ENCODE results near the gene LRRC23. TPM values are rescaled to one million over a fixed set of nuclear protein-coding genes. Genes with fewer than 3 reads are reported as not detected.

LRRC23 gene
- polyA plus RNA-seq, 2 of the 4 experiments (the other 2 are of a cell fraction) = 19.1 to 33.3 TPM

GRCh38 chr12:6914246-6914946 lies 9.8 kb downstream of the LRRC23 start, which contains the start of gene ENO2:
Gene ENO2 (plus strand): TSS chr12:6914580. CDS start chr12:6915833, 1,253 bp downstream.
- ChIA-PET CTCF (interaction anchor here (0.5 to 22.2 kb wide), 4 partner anchors 11 to 747 kb away, joined by 3 to 232 read pairs (median 47); partner anchors contain the start of genes ATN1, SPSB2 and TPI1), POLR2A (interaction anchor here (1.0 to 1.4 kb wide), 5 partner anchors 9 to 42 kb away, joined by 3 to 16 read pairs (median 6); partner anchors contain the start of genes C12orf57, RNU7-1 and SPSB2)
- Histone ChIP-seq H3K9me3 (no peaks in the 10 kb centered on the region), H3K4me1 (peaks cover 17% of the 10 kb centered on the region), H3K27ac (peak within 1 kb of the TSS; percentile 74 to 93), H3K4me2 (peak within 1 kb of the TSS; percentile 94), H3K4me3 (peak within 1 kb of the TSS; percentile 63)
- TF ChIP-seq FOSL2 (IDR thresholded peaks at IDR 0.05) (no peak), FOSL2 (CRISPR knock-in tag; IDR thresholded peaks at IDR 0.05) (peak; percentile 69), POLR2A (IDR thresholded peaks at IDR 0.05; ENCODE audit: low read length) (peak; percentile 39; the same call in 1 of the 2 replicates), HOXB5 (CRISPR knock-in tag; IDR thresholded peaks at IDR 0.05) (no peak), PHF8 (IDR thresholded peaks at IDR 0.05; ENCODE audit: borderline replicate concordance, low read depth) (no peak), JUN (IDR thresholded peaks at IDR 0.05) (peak in 1 of 2 experiments; percentile 66; a peak in 2 of 5 replicates), USF2 (IDR thresholded peaks at IDR 0.05) (peak; percentile 46), MAFK (IDR thresholded peaks at IDR 0.05; ENCODE audit: partially characterized antibody) (no peak), EP300 (IDR thresholded peaks at IDR 0.05) (no peak), FOSB (CRISPR knock-in tag; IDR thresholded peaks at IDR 0.05) (no peak), MAX (IDR thresholded peaks at IDR 0.05) (peak; percentile 78)
- no peak for FAIRE-seq
- peak; percentile 62 to 79 for DNase-seq (ENCODE audit: low read depth in 1 of 2, low spot score in 1 of 2)
- ATAC-seq = peak; percentile 86 to 90
- 2% methylated on average over 23 of the region's 68 CpGs for WGBS (ENCODE audit: missing lambda C conversion rate)

GRCh38 chr12:6914947-6915788 lies 10.5 kb downstream of the LRRC23 start:
- Histone ChIP-seq H3K4me1 (peaks cover 17% of the 10 kb centered on the region), H3K4me2 (peak overlapping the region; percentile 94), H3K9me3 (no peaks in the 10 kb centered on the region), H3K27ac (peak overlapping the region; percentile 74 to 93), H3K4me3 (peak overlapping the region; percentile 63)
- DNase-seq (ENCODE audit: low read depth in 1 of 2, low spot score in 1 of 2) (peak; percentile 47 to 65), ATAC-seq (peak; percentile 54 to 64; a peak in 5 of 6 replicates), FAIRE-seq (no peak)
- POLR2A ChIA-PET = interaction anchor here (1.0 to 1.4 kb wide), 4 partner anchors 10 to 42 kb away, joined by 4 to 16 read pairs (median 6); partner anchors contain the start of genes C12orf57, RNU7-1 and SPSB2
- TF ChIP-seq HDAC2 (IDR thresholded peaks at IDR 0.05) (no peak), NFE2L2 (conservative IDR thresholded peaks at IDR 0.05; ENCODE audit: low read length) (no peak), HEYL (CRISPR knock-in tag; IDR thresholded peaks at IDR 0.05) (no peak), CHD4 (IDR thresholded peaks at IDR 0.05; ENCODE audit: borderline replicate concordance) (no peak), MAZ (IDR thresholded peaks at IDR 0.05; ENCODE audit: borderline replicate concordance, low read depth, low read length) (no peak), RARB (CRISPR knock-in tag; IDR thresholded peaks at IDR 0.05) (no peak), RFX5 (IDR thresholded peaks at IDR 0.05) (no peak), ZC3H11A (IDR thresholded peaks at IDR 0.05) (no peak), ESRRA (IDR thresholded peaks at IDR 0.05; ENCODE audit: borderline replicate concordance, low read length) (no peak), MAFK (IDR thresholded peaks at IDR 0.05; ENCODE audit: partially characterized antibody) (no peak), PHF8 (IDR thresholded peaks at IDR 0.05; ENCODE audit: borderline replicate concordance, low read depth) (no peak)
- CTCF ChIA-PET = interaction anchor here (1.0 to 22.2 kb wide), 3 partner anchors 10 to 89 kb away, joined by 3 to 232 read pairs (median 91); partner anchors contain the start of genes ATN1, SPSB2 and TPI1
- WGBS (ENCODE audit: missing lambda C conversion rate) = 16% methylated on average over 26 of the region's 29 CpGs

- DNase-seq (ENCODE audit: low read depth in 1 of 2, low spot score in 1 of 2) (no peak), ATAC-seq (no peak), FAIRE-seq (no peak)
- H3K27ac ChIP-seq = peak overlapping the region in 1 of 2 experiments; percentile 93; a peak in 3 of 6 replicates
- CTCF ChIA-PET = interaction anchor here (1.0 to 22.2 kb wide), 5 partner anchors 9 to 46 kb away, joined by 3 to 232 read pairs (median 10); partner anchors contain the start of genes ATN1, SPSB2 and TPI1
- POLR2A ChIA-PET = no interaction called here
- WGBS (ENCODE audit: missing lambda C conversion rate) = 70% methylated on average over 14 of the region's 14 CpGs
- H3K4me1 ChIP-seq = peaks cover 17% of the 10 kb centered on the region
- H3K4me2 ChIP-seq = peak overlapping the region; percentile 94
- H3K4me3 ChIP-seq = peak overlapping the region; percentile 63
- no peaks in the 10 kb centered on the region for H3K9me3 ChIP-seq
- no peak for TF ChIP-seq MYC (IDR thresholded peaks at IDR 0.05; ENCODE audit: borderline replicate concordance, low read length)
- no peak for TF ChIP-seq NPAS2 (CRISPR knock-in tag; IDR thresholded peaks at IDR 0.05; ENCODE audit: borderline replicate concordance)
- no peak for TF ChIP-seq CTCF (IDR thresholded peaks at IDR 0.05)
- TF ChIP-seq EHF (CRISPR knock-in tag; IDR thresholded peaks at IDR 0.05) = no peak
- no peak for TF ChIP-seq HMGXB4 (CRISPR knock-in tag; IDR thresholded peaks at IDR 0.05; ENCODE audit: borderline replicate concordance)
- TF ChIP-seq HOXA7 (CRISPR knock-in tag; IDR thresholded peaks at IDR 0.05) = no peak
- no peak for TF ChIP-seq RFX5 (IDR thresholded peaks at IDR 0.05)
- TF ChIP-seq KDM5A (IDR thresholded peaks at IDR 0.05) = no peak
These were observed 11.2 kb downstream of the LRRC23 start for GRCh38 chr12:6915789-6916285.

All from A549 (cell line).